GM19043 (cell line): ENCODE data around the gene MRPL20.
"Not testable (repeated sequence)": the region's sequence is repeated elsewhere in the genome, so short reads cannot be mapped to it uniquely, and the experiment has no call there.

ENCODE experiments used
- ATAC-seq: cut with Tn5 transposase; IDR thresholded peaks from one replicate; pipeline ENCODE4 v1.9.1; 2021; ENCODE audit warnings: low read depth; ENCODE audit not compliant: unreplicated experiment

The MRPL20 gene

DNA sequence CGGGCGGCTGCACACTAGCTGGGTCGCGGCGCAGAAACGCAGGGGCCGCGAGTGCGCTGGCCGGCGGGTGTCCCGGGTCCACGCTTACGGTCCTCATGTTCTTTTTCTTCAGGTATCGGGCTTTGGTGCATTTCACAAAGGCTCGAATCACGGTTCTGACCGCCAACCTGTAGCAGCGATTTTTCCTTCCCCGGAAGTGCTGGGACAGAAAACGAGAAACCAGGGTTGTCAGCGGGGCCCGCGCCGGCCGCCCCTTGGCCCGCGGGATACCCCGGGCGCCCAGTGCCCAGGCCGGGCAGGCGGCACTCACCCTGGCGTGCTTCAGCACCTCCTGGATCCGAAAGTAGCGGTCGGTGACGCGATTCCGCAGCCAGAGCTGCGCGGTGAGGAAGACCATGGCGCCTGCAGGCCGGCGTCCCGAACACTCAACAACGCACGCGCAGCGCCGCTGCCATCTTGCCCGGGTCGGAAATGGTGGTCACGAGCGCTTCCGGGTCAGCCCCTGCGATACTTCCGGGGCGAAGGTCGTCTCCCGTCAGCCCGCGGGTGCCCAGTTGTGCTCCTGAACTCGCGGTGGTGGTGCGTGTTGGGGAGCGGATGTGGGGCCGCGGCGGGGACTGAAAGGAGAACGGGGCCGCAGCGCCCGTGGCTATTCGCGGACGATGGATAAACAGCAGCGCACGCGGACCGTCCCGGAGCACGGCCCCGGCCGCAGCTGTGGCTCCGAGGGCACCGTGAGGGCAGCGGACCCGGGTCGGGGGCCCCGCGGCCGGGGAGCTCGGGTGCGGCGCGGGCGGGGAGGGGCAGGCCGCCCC is at the start of gene MRPL20:
Gene MRPL20 (minus strand): TSS at position 473 of the 815 bp plus-strand sequence. CDS start 76 bp downstream, at position 397.
- peak; percentile 92 for ATAC-seq

- not testable (repeated sequence) for ATAC-seq
Measured at GRCh38 chr1:1456683-1457255, 49.7 kb upstream of the MRPL20 start.

GRCh38 chr1:1455934-1456333 is 48.8 kb upstream of the MRPL20 start:
- not testable (repeated sequence) for ATAC-seq

DNA sequence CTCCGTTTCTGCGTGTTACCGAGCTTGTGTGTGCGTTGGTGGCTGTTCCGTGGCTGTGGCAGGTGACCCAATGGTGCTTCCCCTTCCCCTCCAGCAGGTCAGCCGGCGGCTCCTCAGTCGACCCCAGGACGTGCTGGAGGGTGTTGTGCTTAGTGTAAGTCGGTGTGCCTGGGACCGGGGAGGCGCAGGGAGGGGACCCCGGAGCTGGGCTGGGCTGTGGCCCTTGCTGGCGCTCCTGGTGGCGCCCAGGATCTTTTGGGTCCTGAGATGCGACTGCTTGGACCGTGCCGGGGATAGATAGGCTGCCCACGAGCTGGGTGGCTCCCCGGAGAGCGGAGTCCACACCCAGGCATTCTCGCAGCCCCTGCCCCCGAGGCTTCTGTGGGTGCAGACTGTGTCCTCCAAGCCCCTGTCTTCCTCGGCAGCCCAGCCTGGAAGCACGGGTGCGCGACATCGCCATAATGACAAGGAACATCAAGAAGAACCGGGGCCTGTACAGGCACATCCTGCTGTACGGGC is 48.3 kb upstream of the MRPL20 start:
- no peak for ATAC-seq

DNA sequence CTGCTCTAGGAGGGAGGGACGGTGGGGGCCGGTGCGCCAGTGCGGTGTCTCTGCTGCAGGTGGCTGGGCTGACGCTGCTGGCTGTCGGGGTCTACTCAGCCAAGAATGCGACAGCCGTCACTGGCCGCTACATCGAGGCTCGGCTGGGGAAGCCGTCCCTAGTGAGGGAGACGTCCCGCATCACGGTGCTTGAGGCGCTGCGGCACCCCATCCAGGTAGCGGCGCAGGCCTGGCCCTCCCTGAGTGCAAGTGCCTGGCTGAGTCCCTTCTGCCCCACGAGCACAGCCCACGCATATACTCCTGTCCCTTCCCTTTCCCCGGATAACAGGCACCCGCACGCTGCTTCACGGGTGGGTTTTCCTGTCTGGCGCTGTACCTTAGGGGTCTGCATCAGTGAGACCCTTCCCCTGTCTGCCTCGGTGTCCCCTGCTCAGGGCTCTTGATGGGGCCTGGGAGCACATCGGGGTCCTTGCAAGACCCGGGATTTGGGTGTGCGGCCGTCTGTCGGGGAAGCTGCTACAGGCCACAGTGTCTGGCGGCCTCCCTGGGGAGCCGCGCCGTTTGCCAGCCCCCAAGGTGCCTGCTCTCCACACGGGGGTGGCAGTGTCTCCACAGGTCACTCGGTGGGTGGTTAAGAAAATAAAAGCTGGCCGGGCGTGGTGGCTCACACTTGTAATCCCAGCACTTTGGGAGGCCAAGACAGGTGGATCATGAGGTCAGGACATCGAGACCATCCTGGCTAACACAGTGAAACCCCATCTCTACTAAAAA is 47.4 kb upstream of the MRPL20 start:
- not testable (repeated sequence) for ATAC-seq

GRCh38 chr1:1452882-1453281 is 45.8 kb upstream of the MRPL20 start:
- no peak for ATAC-seq

DNA sequence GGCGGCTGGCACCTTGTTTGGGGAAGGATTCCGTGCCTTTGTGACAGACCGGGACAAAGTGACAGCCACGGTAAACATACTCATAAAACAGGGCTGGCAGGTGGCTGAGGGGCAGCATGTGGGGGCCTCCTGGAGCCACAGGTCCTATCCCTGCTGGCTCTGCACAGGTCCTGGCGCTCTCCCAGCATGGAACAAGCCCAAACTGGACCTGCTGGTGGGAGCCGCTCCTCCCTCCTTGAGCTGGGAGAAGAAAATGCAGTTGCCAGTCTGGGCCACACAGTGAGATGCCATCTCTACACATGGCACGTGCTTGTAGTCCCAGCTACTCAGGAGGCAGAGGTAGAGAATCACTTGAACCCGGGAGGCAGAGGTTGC is 45.3 kb upstream of the MRPL20 start:
- not testable (repeated sequence) for ATAC-seq

GRCh38 chr1:1451696-1452364 is 44.7 kb upstream of the MRPL20 start:
- no peak for ATAC-seq

DNA sequence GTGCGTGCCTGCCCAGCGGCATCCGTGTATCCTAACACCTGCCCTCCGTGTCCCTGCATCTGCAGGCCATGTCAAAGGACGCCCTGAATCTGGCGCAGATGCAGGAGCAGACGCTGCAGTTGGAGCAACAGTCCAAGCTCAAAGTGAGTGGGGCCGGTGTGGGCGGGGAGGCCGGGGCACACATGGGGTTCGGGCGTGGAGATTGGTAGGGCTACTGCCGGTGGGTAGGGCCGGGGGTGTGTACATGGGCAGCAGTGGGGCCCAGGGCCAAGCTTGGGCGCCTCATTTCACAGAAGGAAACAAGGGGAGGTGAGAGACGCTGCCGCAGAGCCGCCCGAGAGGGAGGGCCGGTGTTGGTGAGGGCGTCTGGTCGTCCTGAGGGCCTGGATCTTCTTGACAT is 43.5 kb upstream of the MRPL20 start:
- ATAC-seq = not testable (repeated sequence)

GRCh38 chr1:1449099-1449739 is 42.1 kb upstream of the MRPL20 start, which contains the start of gene ATAD3C:
Gene ATAD3C (plus strand): TSS chr1:1449689. CDS start chr1:1450684, 995 bp downstream.
- no peak for ATAC-seq

DNA sequence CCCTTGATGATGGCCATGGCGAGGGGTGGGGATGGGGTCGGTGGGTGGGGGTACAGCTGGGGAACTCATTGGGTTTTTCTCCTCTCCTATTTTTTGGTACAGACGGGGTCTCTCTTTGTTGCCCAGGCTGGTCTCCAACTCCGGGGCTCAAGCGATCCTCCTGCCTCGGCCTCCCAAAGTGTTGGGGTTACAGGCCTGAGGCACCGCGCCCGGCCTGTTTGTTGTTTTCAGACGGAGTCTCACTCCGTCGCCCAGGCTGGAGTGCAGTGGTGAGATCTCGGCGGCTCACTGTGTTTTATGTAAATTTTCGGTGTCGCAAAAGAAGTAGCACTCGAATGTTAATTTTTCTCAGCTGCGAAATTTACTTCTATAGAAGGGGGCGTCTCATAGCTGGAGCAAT is 39.5 kb upstream of the MRPL20 start:
- not testable (repeated sequence) for ATAC-seq

DNA sequence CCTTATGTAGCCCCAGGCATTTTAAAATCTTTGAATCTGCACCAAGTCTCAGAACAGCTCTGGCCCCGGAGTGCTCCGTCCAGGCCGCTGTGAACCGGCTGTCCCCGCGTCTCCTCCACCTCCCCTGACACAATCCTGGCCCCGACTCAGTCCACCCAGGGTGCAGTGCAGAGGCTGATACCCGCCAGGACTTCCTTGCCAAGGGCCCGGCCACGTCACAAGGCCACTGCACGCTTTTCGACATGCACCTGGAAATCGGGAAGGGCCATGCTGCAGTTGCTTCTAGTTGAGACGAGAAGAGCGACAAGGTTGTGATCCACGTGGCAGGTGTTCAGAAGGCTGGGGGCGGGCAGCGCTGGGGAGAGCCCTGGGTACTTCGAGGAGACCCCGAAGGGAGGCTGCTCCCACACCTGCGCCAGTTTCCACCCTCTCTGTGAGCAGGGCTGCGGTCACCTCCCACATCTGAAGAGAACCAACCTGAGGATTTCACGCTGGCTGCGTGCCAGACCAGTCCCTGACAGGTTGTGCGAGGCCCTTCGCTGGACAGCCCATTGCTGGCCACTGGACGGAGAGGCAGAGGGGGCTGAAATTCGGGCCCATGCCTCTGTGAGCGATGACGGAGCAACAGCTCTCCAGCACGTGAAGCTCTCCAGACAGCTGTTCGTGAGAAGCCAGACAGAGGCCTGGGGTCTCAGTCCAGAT is 35.1 kb upstream of the MRPL20 start:
- ATAC-seq = no peak

GRCh38 chr1:1441002-1441888 is 34.2 kb upstream of the MRPL20 start:
- ATAC-seq = no peak

- no peak for ATAC-seq
Measured at GRCh38 chr1:1440262-1441001, 33.3 kb upstream of the MRPL20 start.

DNA sequence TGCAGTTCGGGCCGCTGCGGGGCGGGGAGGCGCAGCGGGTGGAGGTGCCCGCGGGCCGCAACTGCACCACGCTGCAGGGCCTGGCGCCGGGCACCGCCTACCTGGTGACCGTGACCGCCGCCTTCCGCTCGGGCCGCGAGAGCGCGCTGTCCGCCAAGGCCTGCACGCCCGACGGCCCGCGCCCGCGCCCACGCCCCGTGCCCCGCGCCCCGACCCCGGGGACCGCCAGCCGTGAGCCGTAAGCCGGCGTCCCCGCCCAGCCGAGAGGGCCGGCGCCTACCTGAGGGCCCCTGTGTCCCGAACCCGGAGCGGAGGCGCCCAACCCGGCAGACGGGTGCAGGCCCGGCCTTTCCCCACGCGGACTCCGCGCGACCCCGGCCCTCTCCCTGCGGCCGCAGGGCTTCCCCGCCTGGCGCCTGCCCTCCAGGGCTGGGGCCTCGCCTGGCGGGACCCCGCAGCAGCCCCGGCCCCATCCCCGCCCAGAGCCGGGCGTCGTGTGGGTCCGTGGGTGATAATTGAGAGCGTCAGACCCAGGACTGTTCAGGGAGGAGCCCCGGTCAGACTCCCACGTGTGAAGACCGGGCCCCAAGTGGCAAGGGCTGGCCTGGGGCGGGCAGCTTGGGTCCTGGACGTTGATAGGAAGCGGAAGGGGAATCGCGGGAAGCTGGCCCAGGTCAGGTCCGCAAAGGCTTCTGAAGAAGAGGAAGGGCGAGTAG is 32.6 kb upstream of the MRPL20 start:
- no peak for ATAC-seq

DNA sequence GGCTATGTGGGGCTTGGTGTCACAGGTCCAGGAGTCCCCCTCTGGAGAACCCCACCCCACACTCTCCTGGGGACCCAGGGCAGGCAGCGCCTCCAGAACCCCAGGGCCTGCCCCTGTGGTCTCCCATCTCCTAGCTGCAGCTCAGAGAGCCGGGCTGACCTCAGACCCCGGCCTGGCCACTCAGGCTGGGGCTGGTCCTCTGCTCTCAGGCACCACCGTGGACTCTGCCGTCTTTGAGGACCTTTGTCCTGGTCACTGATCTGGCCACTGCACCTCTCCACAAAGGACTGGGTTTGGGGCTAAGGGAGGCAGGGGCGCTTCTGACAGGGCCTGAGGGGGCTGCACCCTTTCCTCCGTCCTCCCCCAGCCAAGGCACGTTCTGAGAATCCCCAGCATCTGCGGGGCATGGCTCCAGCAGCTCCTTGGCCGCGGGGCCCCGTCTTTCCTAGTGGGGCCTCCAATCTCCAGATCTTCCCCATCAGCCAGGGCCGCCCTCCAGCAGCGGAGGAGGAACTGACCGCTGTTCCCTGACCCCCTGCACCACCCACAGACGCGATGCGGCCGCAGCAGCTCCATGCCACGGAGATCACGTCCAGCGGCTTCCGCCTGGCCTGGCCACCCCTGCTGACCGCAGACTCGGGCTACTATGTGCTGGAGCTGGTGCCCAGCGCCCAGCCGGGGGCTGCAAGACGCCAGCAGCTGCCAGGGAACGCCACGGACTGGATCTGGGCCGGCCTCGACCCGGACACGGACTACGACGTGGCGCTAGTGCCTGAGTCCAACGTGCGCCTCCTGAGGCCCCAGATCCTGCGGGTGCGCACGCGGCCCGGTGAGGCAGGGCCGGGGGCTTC is 31.7 kb upstream of the MRPL20 start:
- no peak for ATAC-seq
